SK-MEL-5 (cell line): ENCODE data around the gene WDR91. TPM values are rescaled to one million over a fixed set of nuclear protein-coding genes. Genes with fewer than 3 reads are reported as not detected.
"Not testable (repeated sequence)": the region's sequence is repeated elsewhere in the genome, so short reads cannot be mapped to it uniquely, and the experiment has no call there.

ENCODE experiments used
- DNase-seq: peaks from one replicate; pipeline ENCODE4 v3.0.0-alpha.2; 2016; ENCODE audit warnings: low read depth, low spot score
- in situ Hi-C: cut with HindIII; loops from 2 replicates; pipeline ENCODE4 v1.10.0; 2016; ENCODE audit warnings: low sequenced_read_pairs, high pct_unique_total_duplicates, low pct_unique_long_range_greater_than_20kb
- total RNA-seq: library from RNA; depleted of rRNA; stranded (reverse); fragments of >200 nt; shearing (Covaris generic); gene quantifications from 2 replicates; pipeline ENCODE4 v1.2.3, GENCODE V29; 2014

The WDR91 gene
- total RNA-seq, 1 experiment from 2014 or later, result 31.8 TPM

DNA sequence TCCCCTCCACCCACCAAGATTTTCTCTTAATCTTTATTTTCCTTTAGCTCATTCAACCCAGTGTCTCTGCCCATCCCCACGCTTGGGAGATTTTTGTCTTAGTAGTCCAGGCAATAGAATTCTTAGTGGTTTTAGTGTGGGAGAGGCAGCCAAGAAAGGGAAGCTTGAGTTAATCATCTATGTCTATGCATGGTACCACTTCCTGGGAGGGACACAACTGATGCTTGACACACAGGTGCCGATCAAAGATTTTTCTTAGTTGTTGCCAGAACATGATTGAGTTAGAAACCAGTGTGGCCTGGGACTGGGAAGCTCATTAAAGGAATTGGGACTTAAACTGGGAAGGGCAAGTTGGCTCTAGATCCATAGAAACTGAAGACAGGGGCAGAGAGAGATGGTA is 25.4 kb upstream of the WDR91 start:
- in situ Hi-C loops, result no loop called here
- no peak for DNase-seq

DNA sequence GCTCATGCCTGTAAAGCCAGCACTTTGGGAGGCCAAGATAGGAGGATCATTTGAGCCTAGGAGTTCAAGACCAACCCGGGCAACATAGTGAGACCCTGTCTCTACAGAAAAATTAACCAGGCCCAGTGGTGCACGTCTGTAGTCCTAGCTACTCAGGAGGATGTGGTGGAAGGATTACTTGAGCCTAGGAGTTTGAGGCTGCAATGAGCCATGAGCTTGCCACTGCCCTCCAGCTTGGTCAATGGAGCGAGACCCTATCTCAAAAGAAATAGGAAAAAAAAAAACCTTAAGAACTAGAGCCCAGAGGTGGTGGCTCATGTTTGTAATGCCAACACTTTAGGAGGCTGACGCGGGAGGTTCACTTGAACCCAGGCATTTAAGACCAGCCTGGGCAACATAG is 24.5 kb upstream of the WDR91 start:
- in situ Hi-C loops, result no loop called here
- no peak for DNase-seq

DNA sequence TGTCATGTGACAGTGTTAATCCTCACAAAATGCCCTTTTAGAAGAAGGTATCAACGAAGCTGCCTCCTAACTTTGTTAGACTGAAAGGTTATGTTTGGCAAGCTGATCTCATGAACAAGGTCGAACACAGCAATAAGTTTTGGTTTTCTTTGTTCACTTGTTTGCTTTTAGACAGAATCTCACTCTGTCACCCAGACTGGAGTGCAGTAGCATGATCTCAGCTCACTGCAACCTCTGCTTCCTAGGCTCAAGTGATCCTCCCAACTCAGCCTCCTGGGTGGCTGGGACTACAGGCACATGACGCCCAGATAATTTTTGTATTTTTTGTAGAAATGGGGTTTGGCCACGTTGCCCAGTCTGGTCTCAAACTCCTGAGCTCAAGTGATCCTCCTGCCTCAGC is 23.4 kb upstream of the WDR91 start:
- in situ Hi-C loops, result no loop called here

DNA sequence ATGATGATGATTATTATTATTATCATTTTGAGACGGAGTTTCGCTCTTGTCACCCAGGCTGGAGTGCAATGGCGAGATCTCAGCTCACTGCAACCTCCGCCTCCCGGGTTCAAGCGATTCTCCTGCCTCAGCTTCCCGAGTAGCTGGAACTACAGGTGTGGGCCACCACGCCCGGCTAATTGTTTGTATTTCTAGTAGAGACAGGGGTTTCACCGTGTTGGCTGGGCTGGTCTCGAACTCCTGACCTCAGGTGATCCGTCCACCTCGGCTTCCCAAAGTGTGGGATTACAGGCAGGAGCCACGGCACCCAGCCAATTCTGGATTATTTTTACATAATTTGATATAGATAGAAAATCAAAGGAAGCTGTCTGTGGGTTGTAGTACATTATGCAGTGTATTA is 22.8 kb upstream of the WDR91 start:
- in situ Hi-C loops, DNase-seq: not testable (repeated sequence)

More for the DNA sequence above, 23.4 kb upstream of the WDR91 start:
- no peak for DNase-seq

DNA sequence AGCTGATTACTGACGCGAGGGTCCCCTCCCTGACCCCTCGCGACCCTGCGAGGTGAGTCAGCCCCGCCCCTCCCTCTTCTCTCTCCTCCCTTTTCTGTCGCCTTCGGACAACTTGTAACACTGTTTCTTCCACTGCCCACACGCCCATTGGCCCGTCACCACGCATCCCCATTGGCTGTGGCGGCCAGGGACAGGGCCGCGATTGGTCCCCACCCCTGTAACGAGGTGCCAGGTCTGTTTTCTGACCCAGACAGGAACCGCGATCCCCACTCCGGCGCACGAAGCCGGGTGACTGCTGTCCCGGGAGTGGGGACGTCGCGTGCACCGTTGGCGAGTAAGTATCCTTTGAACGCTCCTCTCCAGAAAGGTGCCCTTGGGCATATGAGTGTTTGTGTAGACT is 22.2 kb upstream of the WDR91 start, which contains the start of gene STRA8:
Gene STRA8, plus strand, starts transcription at position 269 of the 400 bp plus-strand sequence. CDS start 6,687 bp downstream, outside the sequence.
- in situ Hi-C loops, result no loop called here
- no peak for DNase-seq

DNA sequence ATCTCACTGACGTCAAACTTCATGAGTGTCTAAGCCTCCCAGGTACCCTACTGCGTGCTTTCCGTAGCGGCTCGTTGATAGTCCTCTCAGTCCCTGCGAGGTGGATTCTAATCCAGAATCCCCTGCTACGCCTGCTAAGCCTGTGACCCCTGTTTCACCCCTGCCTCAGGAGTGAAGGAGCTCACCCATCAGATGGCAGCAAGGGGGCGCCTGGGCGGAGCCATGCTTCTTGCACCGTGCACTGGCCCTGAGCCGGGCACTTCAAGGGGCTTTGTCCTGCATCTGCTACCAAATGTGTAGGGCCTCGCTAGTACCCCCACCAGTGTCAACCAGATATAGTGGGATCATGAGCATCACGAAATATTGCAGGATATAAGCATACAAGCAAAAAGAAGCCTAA is 21.4 kb upstream of the WDR91 start:
- DNase-seq, result peak; percentile 52
- in situ Hi-C loops, result no loop called here

DNA sequence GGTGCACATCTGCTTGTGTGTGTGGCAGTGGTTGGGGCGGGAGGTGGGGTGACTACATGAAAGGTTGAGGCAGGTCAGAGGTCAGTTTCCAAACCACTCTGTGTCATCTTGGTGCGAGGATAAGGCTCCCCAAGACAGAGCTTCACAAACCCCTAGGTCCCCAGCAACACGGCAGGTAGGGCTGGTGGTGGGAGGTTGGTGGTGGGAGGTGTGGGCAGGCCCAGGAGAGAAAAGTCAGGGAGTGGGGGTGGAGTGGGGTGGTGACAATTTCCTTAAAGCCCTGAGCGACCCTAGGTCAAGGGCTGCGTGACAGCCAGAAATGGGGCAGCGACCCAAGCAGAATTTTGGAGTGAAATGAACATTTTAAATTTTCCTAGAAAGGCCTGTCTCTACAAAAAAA is 20.8 kb upstream of the WDR91 start:
- in situ Hi-C loops, result no loop called here

DNA sequence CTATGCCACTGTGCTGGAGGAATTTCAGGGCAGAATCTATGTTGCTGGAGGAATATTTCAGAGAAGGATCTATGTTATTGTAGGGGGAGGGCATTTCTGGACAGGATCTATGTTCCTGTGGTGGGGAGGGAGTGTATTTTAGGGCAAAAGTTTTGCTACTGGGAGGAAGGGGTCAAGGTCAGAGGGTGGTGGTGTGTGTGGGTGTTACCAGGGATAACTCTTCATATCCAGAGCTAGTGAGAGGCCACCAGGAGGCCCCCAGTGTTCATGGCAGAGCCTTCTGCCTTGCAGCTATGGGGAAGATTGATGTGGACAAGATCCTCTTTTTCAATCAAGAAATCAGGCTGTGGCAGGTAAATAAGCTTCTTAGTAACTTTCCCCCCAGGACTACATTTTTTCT is 20.4 kb upstream of the WDR91 start:
- in situ Hi-C loops, result no loop called here
- no peak for DNase-seq

More for the DNA sequence above, 20.8 kb upstream of the WDR91 start:
- DNase-seq, result no peak

DNA sequence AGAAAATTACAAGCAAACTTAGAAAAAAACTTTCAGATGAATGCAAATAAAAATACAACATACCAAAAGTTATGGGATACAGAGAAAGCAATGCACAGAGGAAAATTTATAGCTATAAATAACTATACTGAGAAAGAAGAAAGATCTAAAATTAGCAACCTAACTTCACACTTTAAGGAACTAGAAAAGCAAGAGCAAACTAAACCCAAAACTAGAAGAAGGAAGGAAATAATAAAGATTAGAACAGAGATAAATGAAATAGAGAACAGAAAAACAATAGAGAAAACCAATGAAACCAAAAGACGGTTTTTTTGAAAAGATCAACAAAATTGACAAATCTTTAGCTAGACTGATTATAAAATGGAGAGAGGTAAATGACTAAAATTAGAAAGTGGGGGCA is 12.7 kb upstream of the WDR91 start:
- no peak for DNase-seq
- in situ Hi-C loops, result no loop called here

DNA sequence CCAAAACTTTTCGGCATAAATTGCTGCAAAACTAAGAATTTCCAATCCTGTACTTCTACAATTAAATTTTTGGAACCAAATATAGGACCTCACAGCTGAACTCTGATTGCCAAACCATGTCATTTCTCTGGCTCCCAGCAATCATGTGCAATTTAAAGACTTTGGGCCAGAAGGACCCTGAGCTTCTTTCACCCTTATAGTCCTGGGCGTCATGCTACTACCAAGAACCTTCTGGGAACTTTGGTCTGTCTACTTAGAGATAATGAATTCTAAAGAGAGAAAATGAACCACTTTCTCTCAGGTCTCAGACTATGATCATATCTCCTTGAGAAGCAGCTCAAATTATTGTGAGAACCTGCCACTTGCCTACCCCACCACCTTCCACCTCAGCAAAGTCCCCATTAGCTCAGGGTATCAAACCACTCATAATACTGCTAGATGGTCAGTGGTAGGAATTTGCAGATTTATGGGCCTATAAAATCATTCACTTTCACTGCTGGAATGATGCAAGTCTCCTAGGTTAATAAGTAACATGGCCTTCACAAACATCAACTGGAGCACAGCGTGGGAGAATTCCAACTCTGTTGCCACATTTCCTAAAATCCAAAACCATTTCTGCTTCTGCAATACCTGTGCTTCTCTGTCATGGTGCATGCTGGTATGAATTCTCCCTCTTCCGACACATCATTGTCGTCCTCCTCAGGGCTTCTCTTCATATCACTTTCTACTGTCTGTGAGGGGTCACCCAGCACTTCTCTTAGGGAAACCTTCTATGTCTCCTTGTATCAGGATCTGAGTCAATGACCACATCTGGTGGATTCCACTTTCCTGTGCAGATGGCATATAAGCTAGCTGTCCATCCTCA is 6.6 kb upstream of the WDR91 start:
- in situ Hi-C loops, result no loop called here
- DNase-seq, result no peak

DNA sequence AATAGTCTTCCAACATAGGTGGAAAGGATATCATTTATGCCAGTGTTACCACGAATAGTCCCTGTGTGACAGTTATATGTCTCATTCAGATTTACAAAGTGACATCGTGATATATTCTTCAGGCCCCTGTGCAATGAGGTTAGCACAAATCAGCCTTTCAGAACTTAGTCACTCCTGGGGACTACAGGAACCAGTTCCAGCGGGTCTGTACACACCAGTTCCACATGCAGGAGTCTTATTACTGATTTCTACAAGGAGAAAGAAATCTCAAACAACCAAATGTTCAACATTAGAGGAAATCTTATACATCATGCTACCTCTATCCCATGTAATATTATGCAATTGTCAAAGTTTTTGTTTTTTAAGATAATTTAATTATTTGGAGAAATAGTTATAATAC is 4.4 kb upstream of the WDR91 start:
- DNase-seq, result no peak
- in situ Hi-C loops, result no loop called here

DNA sequence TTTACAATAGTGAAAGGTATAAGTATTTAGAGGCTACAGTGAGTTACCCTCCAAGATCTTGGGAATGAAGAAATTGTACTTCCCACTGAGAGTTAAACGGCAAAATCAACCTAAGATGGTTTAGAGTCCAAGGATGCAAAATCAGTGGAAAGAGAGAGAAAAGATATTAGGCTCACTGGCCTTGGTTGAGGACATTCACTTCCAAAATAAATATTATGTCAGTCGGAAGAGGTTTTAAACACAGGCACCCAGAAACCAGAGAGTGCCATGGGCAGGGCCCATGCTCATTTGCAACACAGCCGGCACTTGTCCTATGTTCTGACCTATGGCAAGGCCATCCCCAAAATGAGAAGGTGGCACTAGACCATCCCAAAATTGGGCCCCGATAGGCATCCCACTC is 3.9 kb upstream of the WDR91 start:
- DNase-seq, result no peak

DNA sequence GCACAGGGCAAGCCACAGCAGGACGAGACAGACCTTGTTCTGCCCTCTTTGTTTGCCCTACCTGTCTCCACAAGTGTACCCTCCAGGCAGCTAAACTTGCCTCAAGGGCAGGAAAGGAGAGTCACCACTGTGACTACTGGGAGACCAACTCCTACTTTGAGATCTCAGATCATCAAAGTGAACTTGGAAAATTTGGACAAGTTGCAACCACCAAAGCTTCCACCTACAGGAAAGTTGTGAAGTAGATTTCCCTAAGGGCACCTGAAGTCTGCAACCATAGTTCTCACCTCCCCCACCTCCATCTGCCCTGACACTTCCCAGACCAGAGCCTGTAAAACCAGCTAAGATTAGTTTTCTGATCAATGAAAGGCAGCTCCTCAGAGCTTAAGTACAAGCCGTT is 2.5 kb upstream of the WDR91 start:
- in situ Hi-C loops, result no loop called here
- DNase-seq, result no peak

More for the DNA sequence above, 3.9 kb upstream of the WDR91 start:
- in situ Hi-C loops, result no loop called here

DNA sequence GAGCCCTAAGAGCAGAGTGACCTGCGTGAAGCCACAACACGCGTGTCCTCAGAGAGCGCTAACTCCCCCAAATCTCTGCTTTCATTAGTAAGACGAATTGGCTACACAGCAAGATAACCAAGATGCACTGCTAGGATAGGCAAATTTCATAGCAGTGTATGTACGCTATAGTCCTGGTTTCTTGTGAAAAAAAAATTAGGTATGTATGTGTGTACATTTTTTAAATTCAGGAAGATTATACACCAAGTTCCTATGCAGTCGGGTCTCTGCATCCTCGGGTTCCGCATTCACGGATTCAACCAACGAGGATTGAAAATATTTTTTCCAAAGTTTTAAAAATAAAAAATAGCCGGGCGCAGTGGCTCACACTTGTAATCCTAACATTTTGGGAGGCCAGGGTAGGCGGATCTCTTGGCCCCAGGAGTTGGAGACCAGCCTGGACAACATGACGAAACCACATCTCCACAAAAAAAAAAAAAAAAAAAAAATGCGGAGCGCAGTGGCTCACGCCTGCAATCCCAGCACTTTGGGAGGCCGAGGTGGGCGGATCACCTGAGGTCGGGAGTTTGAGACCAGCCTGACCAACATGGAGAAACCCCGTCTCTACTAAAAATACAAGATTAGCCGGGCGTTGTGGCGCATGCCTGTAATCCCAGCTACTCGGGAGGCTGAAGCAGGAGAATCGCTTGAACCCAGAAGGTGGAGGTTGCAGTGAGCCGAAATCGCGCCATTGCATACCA is 790 bp upstream of the WDR91 start:
- DNase-seq, in situ Hi-C loops: not testable (repeated sequence)

DNA sequence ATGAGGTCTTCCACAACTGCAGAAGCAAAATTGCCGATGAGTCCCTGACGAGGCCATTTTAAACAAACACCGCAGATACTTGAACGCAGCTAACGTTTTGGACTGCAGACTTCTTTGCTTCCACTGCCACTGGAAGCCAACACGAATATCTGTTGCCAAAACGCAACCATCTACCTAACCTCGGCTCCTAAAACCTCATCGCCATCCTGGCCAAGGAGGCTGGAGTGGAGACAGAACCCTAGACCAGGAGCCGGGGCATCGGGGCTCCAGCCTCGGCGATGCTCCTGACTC is 493 bp downstream of the WDR91 start:
- in situ Hi-C loops, result no loop called here
- DNase-seq, result peak; percentile 28

DNA sequence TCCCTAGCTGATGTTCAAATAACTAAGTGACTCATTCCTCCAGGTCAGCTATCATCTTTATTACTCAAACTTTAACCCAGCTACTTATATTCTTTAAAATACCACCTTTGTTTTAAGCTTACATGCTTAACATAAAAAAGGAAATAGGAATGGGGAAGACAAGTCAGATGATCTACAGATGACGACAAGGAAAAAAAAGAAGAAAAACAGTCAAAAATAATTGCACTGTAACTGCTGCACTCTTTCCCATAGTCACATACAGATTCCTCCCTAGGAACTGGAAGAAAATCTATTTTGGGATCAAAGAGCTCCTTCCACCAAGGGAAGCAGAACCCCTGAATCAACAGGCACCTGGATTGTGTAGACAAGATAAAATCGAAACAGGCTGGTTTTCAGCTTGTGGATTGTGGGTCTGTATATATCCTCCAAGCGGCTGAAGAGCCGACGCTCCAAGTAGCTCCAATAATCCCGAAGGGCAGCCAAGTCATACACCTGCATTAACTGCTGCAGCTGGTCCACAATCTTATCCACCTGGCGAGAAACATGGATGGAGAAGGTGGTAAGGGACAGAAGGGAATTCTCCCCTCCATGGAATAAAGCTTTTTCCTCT is 2.0 kb downstream of the WDR91 start:
- in situ Hi-C loops, result no loop called here
- DNase-seq, result peak; percentile 75

DNA sequence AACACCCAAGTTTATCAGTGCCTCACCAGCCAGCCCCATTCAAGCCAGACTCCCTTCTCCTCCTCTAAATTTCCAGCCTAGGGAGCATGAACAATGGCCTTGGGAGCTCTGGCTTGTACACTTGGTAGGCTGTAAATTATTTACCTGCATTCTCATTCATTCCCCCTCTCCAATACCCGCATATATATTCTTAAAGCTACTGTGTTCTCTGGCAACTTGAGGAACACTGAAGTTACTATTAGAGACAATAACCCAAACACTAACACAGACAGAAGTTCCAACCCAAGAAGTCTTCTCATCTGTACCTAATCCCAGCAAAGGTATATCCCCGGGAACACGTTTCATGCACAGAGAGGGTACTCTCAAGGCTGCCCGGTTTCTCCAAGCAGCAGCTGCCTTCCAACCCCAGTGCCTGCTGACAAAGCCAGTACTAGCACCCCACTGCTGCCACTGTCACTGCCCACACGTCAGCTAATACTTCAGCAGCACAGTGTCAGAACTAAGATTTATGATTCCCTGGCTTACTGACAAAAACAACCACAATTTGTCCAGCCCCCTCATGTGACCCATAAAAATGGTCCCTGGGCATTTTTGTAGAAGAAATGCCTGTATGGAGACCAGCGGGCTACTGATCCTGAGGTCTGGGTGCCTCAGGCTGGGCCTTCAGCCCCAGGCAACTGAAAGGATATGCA is 3.1 kb downstream of the WDR91 start:
- in situ Hi-C loops, result no loop called here
- peak; percentile 49 for DNase-seq
